WTC11 (cell line): ENCODE measurements around the gene FAM20C. TPM values are rescaled to one million over a fixed set of nuclear protein-coding genes. Genes with fewer than 3 reads are reported as not detected.

ENCODE experiments used
- ATAC-seq: fragments of 200-7000 bp; cut with Tn5 transposase; 2 replicates; pipeline ENCODE4 v1.10.0; 2021; ENCODE audit warnings: mild to moderate bottlenecking, moderate library complexity
- CTCF ChIA-PET: fragments of 300-600 bp; sonication (Branson Sonifier 250); formaldehyde crosslinking; loops from one replicate; lab custom pipeline; 2021; ENCODE audit warnings: antibody characterized with exemption; lab: Charles Lee
- POLR2A ChIA-PET: fragments of 350-600 bp; sonication (Branson Sonifier 250); formaldehyde crosslinking; loops from one replicate; lab custom pipeline; 2021; ENCODE audit warnings: antibody characterized with exemption; lab: Charles Lee
- DNase-seq: peaks from one replicate; pipeline ENCODE4 v3.0.0; 2021; ENCODE audit warnings: low spot score
- H3K27ac Mint-ChIP-seq: 2 replicates; pipeline ENCODE4 v1.8.0; 2021; ENCODE audit warnings: mixed read lengths
- H3K27me3 Mint-ChIP-seq: 2 replicates; pipeline ENCODE4 v1.8.0; 2021; ENCODE audit warnings: low read depth, mild to moderate bottlenecking, moderate library complexity, mixed read lengths
- H3K36me3 Mint-ChIP-seq: 2 replicates; pipeline ENCODE4 v1.8.0; 2021; ENCODE audit warnings: mixed read lengths
- H3K4me1 Mint-ChIP-seq: 2 replicates; pipeline ENCODE4 v1.8.0; 2022; ENCODE audit warnings: mixed read lengths
- H3K4me3 Mint-ChIP-seq: 2 replicates; pipeline ENCODE4 v1.8.0; 2021; ENCODE audit warnings: mild to moderate bottlenecking, moderate library complexity, mixed read lengths
- H3K9me3 Mint-ChIP-seq: 2 replicates; pipeline ENCODE4 v1.8.0; 2021; ENCODE audit warnings: mixed read lengths
- AR ChIP-seq: fragments of 250-450 bp; sonication (Bioruptor Pico); IDR thresholded peaks from 2 replicates; pipeline ENCODE4 v1.9.0; 2021; ENCODE audit warnings: mild to moderate bottlenecking
- CTCF ChIP-seq: fragments of 200-600 bp; IDR thresholded peaks from 2 replicates; pipeline ENCODE4 v1.8.0; 2022; ENCODE audit warnings: antibody characterized with exemption
- GABPB1 ChIP-seq: sonication (generic); formaldehyde crosslinking; IDR thresholded peaks from 2 replicates; pipeline ENCODE4 v1.8.1; 2023; ENCODE audit warnings: mild to moderate bottlenecking, missing genetic modification reagents
- TEAD4 ChIP-seq: sonication (generic); formaldehyde crosslinking; IDR thresholded peaks from 2 replicates; pipeline ENCODE4 v1.8.0; 2022; ENCODE audit warnings: mild to moderate bottlenecking, missing genetic modification reagents
- ZNF263 ChIP-seq: sonication (generic); formaldehyde crosslinking; IDR thresholded peaks from 2 replicates; pipeline ENCODE4 v1.8.1; 2022; ENCODE audit warnings: low read depth, mild to moderate bottlenecking, moderate library complexity, missing genetic modification reagents
- ZNF671 ChIP-seq: fragments of 250-450 bp; sonication (Bioruptor Pico); IDR thresholded peaks from 2 replicates; pipeline ENCODE4 v1.8.0; 2021; ENCODE audit warnings: mild to moderate bottlenecking
- total RNA-seq: library from RNA; stranded (reverse); gene quantifications from 3 replicates; pipeline ENCODE4 v1.2.3, GENCODE V29; 2021
- TF ChIP-seq, protein P1 (sequence below): sonication (generic); formaldehyde crosslinking; IDR thresholded peaks from 2 replicates; pipeline ENCODE4 v1.8.1; 2023; ENCODE audit warnings: mild to moderate bottlenecking, moderate library complexity, missing genetic modification reagents
- TF ChIP-seq, protein P2 (sequence below): sonication (generic); formaldehyde crosslinking; IDR thresholded peaks from 2 replicates; pipeline ENCODE4 v1.8.1; 2023; ENCODE audit warnings: mild to moderate bottlenecking, missing genetic modification reagents, moderate library complexity
- TF ChIP-seq, protein P3 (sequence below): sonication (generic); formaldehyde crosslinking; conservative IDR thresholded peaks from 2 replicates; pipeline ENCODE4 v1.8.1; 2023; ENCODE audit warnings: mild to moderate bottlenecking, low read depth, missing genetic modification reagents, moderate library complexity
- TF ChIP-seq, protein P4 (sequence below): sonication (generic); formaldehyde crosslinking; IDR thresholded peaks from 2 replicates; pipeline ENCODE4 v1.8.1; 2023; ENCODE audit warnings: mild to moderate bottlenecking, missing genetic modification reagents
- TF ChIP-seq, protein P5 (sequence below): fragments of 250-450 bp; sonication (Bioruptor Pico); conservative IDR thresholded peaks from 2 replicates; pipeline ENCODE4 v1.9.0; 2021; ENCODE audit warnings: mild to moderate bottlenecking

The FAM20C gene
- total RNA-seq, 1 experiment from 2014 or later: 64.9 TPM

- no peak for TF ChIP-seq AR
- no peak for TF ChIP-seq ZNF671
- TF ChIP-seq, protein P1, sequence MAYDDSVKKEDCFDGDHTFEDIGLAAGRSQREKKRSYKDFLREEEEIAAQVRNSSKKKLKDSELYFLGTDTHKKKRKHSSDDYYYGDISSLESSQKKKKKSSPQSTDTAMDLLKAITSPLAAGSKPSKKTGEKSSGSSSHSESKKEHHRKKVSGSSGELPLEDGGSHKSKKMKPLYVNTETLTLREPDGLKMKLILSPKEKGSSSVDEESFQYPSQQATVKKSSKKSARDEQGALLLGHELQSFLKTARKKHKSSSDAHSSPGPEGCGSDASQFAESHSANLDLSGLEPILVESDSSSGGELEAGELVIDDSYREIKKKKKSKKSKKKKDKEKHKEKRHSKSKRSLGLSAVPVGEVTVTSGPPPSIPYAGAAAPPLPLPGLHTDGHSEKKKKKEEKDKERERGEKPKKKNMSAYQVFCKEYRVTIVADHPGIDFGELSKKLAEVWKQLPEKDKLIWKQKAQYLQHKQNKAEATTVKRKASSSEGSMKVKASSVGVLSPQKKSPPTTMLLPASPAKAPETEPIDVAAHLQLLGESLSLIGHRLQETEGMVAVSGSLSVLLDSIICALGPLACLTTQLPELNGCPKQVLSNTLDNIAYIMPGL: no peak
- TF ChIP-seq, protein P2, sequence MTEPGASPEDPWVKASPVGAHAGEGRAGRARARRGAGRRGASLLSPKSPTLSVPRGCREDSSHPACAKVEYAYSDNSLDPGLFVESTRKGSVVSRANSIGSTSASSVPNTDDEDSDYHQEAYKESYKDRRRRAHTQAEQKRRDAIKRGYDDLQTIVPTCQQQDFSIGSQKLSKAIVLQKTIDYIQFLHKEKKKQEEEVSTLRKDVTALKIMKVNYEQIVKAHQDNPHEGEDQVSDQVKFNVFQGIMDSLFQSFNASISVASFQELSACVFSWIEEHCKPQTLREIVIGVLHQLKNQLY (CRISPR knock-in tag): no peak
- TF ChIP-seq, protein P3, sequence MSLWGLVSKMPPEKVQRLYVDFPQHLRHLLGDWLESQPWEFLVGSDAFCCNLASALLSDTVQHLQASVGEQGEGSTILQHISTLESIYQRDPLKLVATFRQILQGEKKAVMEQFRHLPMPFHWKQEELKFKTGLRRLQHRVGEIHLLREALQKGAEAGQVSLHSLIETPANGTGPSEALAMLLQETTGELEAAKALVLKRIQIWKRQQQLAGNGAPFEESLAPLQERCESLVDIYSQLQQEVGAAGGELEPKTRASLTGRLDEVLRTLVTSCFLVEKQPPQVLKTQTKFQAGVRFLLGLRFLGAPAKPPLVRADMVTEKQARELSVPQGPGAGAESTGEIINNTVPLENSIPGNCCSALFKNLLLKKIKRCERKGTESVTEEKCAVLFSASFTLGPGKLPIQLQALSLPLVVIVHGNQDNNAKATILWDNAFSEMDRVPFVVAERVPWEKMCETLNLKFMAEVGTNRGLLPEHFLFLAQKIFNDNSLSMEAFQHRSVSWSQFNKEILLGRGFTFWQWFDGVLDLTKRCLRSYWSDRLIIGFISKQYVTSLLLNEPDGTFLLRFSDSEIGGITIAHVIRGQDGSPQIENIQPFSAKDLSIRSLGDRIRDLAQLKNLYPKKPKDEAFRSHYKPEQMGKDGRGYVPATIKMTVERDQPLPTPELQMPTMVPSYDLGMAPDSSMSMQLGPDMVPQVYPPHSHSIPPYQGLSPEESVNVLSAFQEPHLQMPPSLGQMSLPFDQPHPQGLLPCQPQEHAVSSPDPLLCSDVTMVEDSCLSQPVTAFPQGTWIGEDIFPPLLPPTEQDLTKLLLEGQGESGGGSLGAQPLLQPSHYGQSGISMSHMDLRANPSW: no peak
Observed at GRCh38 chr7:230274-230673, 37.9 kb downstream of the FAM20C start (continued).

DNA sequence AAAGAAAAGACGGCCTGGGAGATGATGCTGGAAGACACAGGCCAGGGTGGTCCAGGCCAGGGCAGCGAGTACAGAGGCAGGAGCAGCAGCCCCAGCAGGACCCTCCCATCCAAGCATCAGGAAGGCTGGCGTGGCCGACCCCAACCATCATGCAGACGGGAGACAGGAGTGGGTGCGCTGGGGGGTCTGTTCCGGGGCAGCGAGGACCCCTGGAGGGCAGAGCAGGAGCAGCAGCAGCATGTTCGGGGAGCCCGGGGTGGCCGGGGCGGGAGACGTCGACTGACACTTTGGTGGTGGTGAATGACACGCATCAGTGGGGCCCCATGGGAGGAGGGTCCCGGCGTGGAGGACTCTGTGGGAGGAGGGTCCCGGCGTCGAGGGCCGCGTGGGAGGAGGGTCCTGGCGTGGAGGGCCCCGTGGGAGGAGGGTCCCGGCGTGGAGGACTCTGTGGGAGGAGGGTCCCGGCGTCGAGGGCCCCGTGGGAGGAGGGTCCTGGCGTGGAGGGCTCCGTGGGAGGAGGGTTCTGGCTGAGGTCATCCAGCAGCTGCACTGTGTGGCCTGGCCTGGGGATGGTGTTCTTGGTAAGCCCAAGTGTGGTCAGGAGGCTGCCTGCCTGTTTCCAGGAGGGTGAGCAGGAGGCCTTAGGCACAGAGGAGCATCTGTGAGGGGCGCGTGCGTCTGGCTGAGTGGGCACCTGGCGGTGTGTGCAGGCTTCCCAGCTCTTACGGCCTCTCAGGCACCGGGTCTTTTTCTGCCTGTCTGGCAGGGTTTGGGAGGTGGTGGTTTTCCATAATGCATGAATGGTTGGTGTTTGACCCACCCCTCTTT lies 38.9 kb downstream of the FAM20C start:
- peak; percentile 15; the same call in 1 of the 2 replicates for TF ChIP-seq ZNF263 (CRISPR knock-in tag)
- TF ChIP-seq, protein P2 (CRISPR knock-in tag): no peak
- TF ChIP-seq, protein P1: no peak
- no peak for TF ChIP-seq CTCF
- TF ChIP-seq TEAD4 (CRISPR knock-in tag): no peak
- no peak for TF ChIP-seq GABPB1
- TF ChIP-seq, protein P4, sequence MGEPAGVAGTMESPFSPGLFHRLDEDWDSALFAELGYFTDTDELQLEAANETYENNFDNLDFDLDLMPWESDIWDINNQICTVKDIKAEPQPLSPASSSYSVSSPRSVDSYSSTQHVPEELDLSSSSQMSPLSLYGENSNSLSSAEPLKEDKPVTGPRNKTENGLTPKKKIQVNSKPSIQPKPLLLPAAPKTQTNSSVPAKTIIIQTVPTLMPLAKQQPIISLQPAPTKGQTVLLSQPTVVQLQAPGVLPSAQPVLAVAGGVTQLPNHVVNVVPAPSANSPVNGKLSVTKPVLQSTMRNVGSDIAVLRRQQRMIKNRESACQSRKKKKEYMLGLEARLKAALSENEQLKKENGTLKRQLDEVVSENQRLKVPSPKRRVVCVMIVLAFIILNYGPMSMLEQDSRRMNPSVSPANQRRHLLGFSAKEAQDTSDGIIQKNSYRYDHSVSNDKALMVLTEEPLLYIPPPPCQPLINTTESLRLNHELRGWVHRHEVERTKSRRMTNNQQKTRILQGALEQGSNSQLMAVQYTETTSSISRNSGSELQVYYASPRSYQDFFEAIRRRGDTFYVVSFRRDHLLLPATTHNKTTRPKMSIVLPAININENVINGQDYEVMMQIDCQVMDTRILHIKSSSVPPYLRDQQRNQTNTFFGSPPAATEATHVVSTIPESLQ (CRISPR knock-in tag): no peak
- TF ChIP-seq, protein P5, sequence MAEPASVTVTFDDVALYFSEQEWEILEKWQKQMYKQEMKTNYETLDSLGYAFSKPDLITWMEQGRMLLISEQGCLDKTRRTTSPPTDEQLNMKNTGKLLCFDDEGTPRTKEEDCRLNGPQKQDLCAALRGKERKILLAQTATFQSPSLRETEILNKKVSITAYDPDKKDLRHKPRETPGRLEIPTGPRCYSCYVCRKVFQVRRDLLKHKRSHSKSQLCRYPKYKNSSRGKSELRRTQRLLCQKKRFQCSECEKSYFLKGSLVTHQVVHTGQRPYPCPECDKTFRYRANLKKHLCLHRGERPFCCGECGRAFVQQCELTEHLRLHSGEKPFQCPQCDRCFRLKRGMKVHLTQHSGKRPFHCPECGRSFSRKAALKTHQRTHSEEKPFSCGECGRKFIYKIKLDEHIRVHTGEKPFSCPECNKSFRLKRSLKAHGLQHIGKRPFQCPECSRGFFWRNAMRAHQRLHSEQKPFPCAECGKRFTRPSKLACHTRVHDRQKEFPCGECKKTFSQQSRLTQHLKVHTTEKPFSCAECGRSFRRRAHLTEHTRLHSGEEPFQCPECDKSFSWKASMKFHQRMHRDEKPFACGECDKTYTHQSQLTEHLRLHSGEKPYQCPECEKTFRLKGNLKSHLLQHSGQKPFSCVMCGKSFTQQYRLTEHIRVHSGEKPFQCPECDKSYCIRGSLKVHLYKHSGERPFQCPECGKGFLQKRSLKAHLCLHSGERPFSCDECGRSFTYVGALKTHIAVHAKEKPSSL (CRISPR knock-in tag): no peak
- TF ChIP-seq, all 79 proteins: peak for 1
- ChIA-PET CTCF (interaction anchor here (1.3 kb wide), 1 partner anchor 31 kb away, joined by 8 read pairs; no protein-coding TSS in a partner anchor), POLR2A (no interaction called here)
- Mint-ChIP-seq H3K9me3 (no peaks in the 10 kb centered on the region), H3K27me3 (no peaks in the 10 kb centered on the region), H3K36me3 (no peaks in the 10 kb centered on the region), H3K4me3 (no peak overlapping the region), H3K27ac (no peak overlapping the region), H3K4me1 (no peaks in the 10 kb centered on the region)
- DNase-seq (peak; percentile 51), ATAC-seq (peak; percentile 47)
